Epithelial cell of alveolus of lung (primary cell): Measurements from ENCODE around the gene TSPY10. TPM values are rescaled to one million over a fixed set of nuclear protein-coding genes. Genes with fewer than 3 reads are reported as not detected.

Experiments used
- total RNA-seq: library from RNA; depleted of rRNA; stranded (reverse); fragments of >200 nt; gene quantifications from 2 replicates; pipeline ENCODE4 v1.2.1, GENCODE V29; 2015

Gene TSPY10, protein sequence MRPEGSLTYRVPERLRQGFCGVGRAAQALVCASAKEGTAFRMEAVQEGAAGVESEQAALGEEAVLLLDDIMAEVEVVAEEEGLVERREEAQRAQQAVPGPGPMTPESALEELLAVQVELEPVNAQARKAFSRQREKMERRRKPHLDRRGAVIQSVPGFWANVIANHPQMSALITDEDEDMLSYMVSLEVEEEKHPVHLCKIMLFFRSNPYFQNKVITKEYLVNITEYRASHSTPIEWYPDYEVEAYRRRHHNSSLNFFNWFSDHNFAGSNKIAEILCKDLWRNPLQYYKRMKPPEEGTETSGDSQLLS
- total RNA-seq, result not detected in 2 replicates

DNA sequence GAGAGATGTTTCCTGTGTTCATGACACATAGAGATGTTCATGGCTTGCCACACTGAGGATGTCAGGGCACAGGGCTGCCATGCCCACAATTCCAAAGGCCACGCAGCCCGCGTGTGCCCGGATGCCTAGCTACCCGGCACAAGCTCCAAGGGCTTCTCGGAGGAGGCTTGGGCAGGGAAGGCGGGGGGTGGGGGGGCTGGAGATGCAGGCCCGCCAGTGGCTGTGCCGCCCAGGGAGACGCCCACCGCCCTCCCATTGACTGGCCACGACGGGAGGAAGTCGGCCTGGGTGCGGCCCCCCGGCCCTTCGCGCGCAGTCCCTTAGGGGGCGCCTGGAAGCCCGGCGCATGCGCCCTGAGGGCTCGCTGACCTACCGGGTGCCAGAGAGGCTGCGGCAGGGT, at the start of gene TSPY10:
TSPY10 (plus strand) TSS at position 301 of the 400 bp plus-strand sequence; CDS start at position 347, 46 bp downstream.

DNA sequence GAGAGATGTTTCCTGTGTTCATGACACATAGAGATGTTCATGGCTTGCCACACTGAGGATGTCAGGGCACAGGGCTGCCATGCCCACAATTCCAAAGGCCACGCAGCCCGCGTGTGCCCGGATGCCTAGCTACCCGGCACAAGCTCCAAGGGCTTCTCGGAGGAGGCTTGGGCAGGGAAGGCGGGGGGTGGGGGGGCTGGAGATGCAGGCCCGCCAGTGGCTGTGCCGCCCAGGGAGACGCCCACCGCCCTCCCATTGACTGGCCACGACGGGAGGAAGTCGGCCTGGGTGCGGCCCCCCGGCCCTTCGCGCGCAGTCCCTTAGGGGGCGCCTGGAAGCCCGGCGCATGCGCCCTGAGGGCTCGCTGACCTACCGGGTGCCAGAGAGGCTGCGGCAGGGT, 40.7 kb upstream of the TSPY10 start, which contains the start of gene TSPY9:
TSPY9 (plus strand) TSS at position 301 of the 400 bp plus-strand sequence; CDS start at position 347, 46 bp downstream.

Other genes starting within 250 kb of the TSPY10 start
- not detected in 2 replicates for gene TSPY4, start 190.4 kb upstream of the TSPY10 start, total RNA-seq
- gene TSPY8, start 170.1 kb upstream of the TSPY10 start, total RNA-seq, result not detected in 2 replicates
- not detected in 2 replicates for gene TSPY3, start 129.5 kb upstream of the TSPY10 start, total RNA-seq
- gene TSPY1, start 60.9 kb upstream of the TSPY10 start, total RNA-seq, result not detected in 2 replicates
- not detected in 2 replicates for gene TSPY9, start 40.6 kb upstream of the TSPY10 start, total RNA-seq